HEK293 (cell line): ENCODE results near the gene INS.
A peak's percentile ranks its signal among the peaks of the same experiment; 100 is the strongest.

Source experiments
- CTCF ChIA-PET: fragments of 350-600 bp; formaldehyde crosslinking; extraction: SDS; loops from one replicate; lab custom pipeline; 2021; ENCODE audit warnings: antibody characterized with exemption; lab: Yijun Ruan, JAX
- POLR2A ChIA-PET: fragments of 300-600 bp; formaldehyde crosslinking; extraction: SDS; loops from one replicate; lab custom pipeline; 2020; ENCODE audit warnings: antibody characterized with exemption, inconsistent platforms; lab: Yijun Ruan, JAX
- H3K27ac ChIP-seq: fragments of 200-500 bp; sonication (Bioruptor generic); 2 replicates; pipeline ENCODE4 v1.5.1; 2014; ENCODE audit warnings: low read depth, low read length, control low read depth, inconsistent platforms; ENCODE audit errors: extremely low read depth
- H3K36me3 ChIP-seq, 2 experiments: fragments of 200-500 bp in 1 of 2; sonication (Bioruptor generic) in 1 of 2; 1 replicate in 1 of 2; 2 replicates in 1 of 2; pipeline ENCODE4 v1.5.1; 2014 to 2017; ENCODE audit warnings: inconsistent platforms in 2 of 2, low read length in 2 of 2; ENCODE audit not compliant: control insufficient read depth in 2 of 2, insufficient read depth in 1 of 2
- H3K4me1 ChIP-seq: fragments of 200-500 bp; sonication (Bioruptor generic); 2 replicates; pipeline ENCODE4 v1.5.1; 2014; ENCODE audit warnings: mild to moderate bottlenecking, low read length, inconsistent platforms; ENCODE audit not compliant: control insufficient read depth, insufficient read depth
- H3K4me3 ChIP-seq: 2 replicates; pipeline ENCODE4 v1.5.1; 2011; ENCODE audit warnings: low read depth, mild to moderate bottlenecking, control low read depth, low read length, moderate library complexity
- H3K9me3 ChIP-seq: fragments of 200-500 bp; sonication (Bioruptor generic); 2 replicates; pipeline ENCODE4 v1.5.1; 2014; ENCODE audit warnings: low read depth, low read length, inconsistent platforms; ENCODE audit not compliant: control insufficient read depth, insufficient read depth
- GLIS1 ChIP-seq: fragments of 450-650 bp; formaldehyde crosslinking; IDR thresholded peaks from 2 replicates; pipeline ENCODE4 v1.5.1; 2016; ENCODE audit warnings: missing biosample characterization, missing genetic modification characterization
- HOXA7 ChIP-seq: sonication (generic); formaldehyde crosslinking; IDR thresholded peaks from 2 replicates; pipeline ENCODE4 v1.8.1; 2022; ENCODE audit warnings: missing genetic modification reagents, borderline replicate concordance
- SETDB1 ChIP-seq: IDR thresholded peaks from one replicate; pipeline ENCODE4 v1.6.1; 2017; ENCODE audit warnings: mild to moderate bottlenecking, low read length, moderate library complexity, mixed read lengths; ENCODE audit not compliant: insufficient read length
- TCF7L2 ChIP-seq: IDR thresholded peaks from 2 replicates; pipeline ENCODE4 v1.6.1; 2011; ENCODE audit warnings: low read depth, mild to moderate bottlenecking, inconsistent platforms, low read length, moderate library complexity, borderline replicate concordance
- TRIM28 ChIP-seq: IDR thresholded peaks from 2 replicates; pipeline ENCODE4 v1.6.1; 2011; ENCODE audit warnings: low read length, control low read depth, borderline replicate concordance
- ZFP41 ChIP-seq: fragments of 450-650 bp; formaldehyde crosslinking; IDR thresholded peaks from 2 replicates; pipeline ENCODE4 v1.5.1; 2016; ENCODE audit warnings: missing biosample characterization, missing genetic modification characterization, borderline replicate concordance
- ZIC2 ChIP-seq: fragments of 450-650 bp; formaldehyde crosslinking; IDR thresholded peaks from 2 replicates; pipeline ENCODE4 v1.5.1; 2016; ENCODE audit warnings: missing biosample characterization, missing genetic modification characterization
- ZNF146 ChIP-seq: fragments of 450-650 bp; formaldehyde crosslinking; IDR thresholded peaks from 2 replicates; pipeline ENCODE4 v1.5.1; 2016; ENCODE audit warnings: missing biosample characterization, missing genetic modification characterization
- ZNF274 ChIP-seq, 2 experiments: fragments of 200-500 bp in 1 of 2; fragments of 450-650 bp in 1 of 2; sonication (Bioruptor generic) in 1 of 2; formaldehyde crosslinking in 1 of 2; IDR thresholded peaks; 2 replicates each; pipeline versions ENCODE4 v1.5.1 to v1.6.1; 2014 to 2016; ENCODE audit warnings: borderline replicate concordance in 1 of 2, inconsistent platforms in 1 of 2, low read length in 1 of 2, missing biosample characterization in 1 of 2, missing genetic modification characterization in 1 of 2
- ZNF366 ChIP-seq: fragments of 450-650 bp; formaldehyde crosslinking; conservative IDR thresholded peaks from 2 replicates; pipeline ENCODE4 v1.5.1; 2016; ENCODE audit warnings: missing biosample characterization, missing genetic modification characterization
- ZNF560 ChIP-seq: fragments of 450-650 bp; formaldehyde crosslinking; IDR thresholded peaks from 2 replicates; pipeline ENCODE4 v1.5.1; 2017; ENCODE audit warnings: missing biosample characterization, missing genetic modification characterization, borderline replicate concordance
- ZNF664 ChIP-seq: fragments of 450-650 bp; formaldehyde crosslinking; IDR thresholded peaks from 2 replicates; pipeline ENCODE4 v1.5.1; 2016; ENCODE audit warnings: missing biosample characterization, missing genetic modification characterization
- TF ChIP-seq, protein P1 (sequence below): fragments of 450-650 bp; formaldehyde crosslinking; IDR thresholded peaks from 2 replicates; pipeline ENCODE4 v1.5.1; 2016; ENCODE audit warnings: missing biosample characterization, missing genetic modification characterization
- TF ChIP-seq, protein P2 (sequence below): fragments of 450-650 bp; formaldehyde crosslinking; IDR thresholded peaks from 2 replicates; pipeline ENCODE4 v1.5.1; 2016; ENCODE audit warnings: missing biosample characterization, missing genetic modification characterization, low read depth
- TF ChIP-seq, protein P3 (sequence below): fragments of 450-650 bp; formaldehyde crosslinking; IDR thresholded peaks from 2 replicates; pipeline ENCODE4 v1.5.1; 2016; ENCODE audit warnings: missing biosample characterization, missing genetic modification characterization
- TF ChIP-seq, protein P4 (sequence below): fragments of 450-650 bp; formaldehyde crosslinking; IDR thresholded peaks from 2 replicates; pipeline ENCODE4 v1.5.1; 2016; ENCODE audit warnings: missing biosample characterization, missing genetic modification characterization
- TF ChIP-seq, protein P5 (sequence below): fragments of 450-650 bp; formaldehyde crosslinking; IDR thresholded peaks from 2 replicates; pipeline ENCODE4 v1.5.1; 2016; ENCODE audit warnings: missing biosample characterization, missing genetic modification characterization

Gene INS

DNA sequence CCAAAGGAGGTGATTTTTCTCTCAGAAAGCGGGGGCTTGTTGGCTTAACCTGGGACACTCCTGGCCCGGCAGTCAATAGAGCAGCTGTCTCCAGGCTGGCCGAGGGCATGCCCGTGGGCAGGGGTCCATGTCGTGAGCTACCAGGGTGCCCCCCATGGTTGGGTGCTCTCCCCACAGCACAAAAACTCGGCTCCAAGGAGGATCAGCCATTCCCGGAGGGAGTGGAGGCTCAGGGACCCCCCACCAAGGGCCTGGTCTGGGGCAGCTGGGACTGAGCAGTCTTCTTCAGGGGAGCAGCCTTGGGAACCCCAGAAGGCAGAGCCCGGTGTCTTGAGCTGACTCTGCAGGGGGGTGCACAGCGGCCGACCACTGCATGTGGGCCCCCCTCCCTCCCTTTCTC, 31.4 kb upstream of the INS start:
- CTCF ChIA-PET: interaction anchor here (0.5 to 2.5 kb wide), 3 partner anchors 216 to 553 kb away, joined by 3 to 11 read pairs (median 3); no protein-coding TSS in a partner anchor
- no peak overlapping the region for H3K27ac ChIP-seq
- TF ChIP-seq HOXA7 (CRISPR knock-in tag): no peak
- TF ChIP-seq GLIS1 (tag by site-specific recombination): 0 out of 2 replicates have a peak, but pooled peaks have one; percentile 10
- no peak for TF ChIP-seq ZFP41 (tag by site-specific recombination)
- no peak for TF ChIP-seq ZNF366
- TF ChIP-seq, protein P1, sequence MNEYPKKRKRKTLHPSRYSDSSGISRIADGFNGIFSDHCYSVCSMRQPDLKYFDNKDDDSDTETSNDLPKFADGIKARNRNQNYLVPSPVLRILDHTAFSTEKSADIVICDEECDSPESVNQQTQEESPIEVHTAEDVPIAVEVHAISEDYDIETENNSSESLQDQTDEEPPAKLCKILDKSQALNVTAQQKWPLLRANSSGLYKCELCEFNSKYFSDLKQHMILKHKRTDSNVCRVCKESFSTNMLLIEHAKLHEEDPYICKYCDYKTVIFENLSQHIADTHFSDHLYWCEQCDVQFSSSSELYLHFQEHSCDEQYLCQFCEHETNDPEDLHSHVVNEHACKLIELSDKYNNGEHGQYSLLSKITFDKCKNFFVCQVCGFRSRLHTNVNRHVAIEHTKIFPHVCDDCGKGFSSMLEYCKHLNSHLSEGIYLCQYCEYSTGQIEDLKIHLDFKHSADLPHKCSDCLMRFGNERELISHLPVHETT (tag by site-specific recombination): no peak
- TF ChIP-seq ZNF664: no peak
- TF ChIP-seq, protein P2, sequence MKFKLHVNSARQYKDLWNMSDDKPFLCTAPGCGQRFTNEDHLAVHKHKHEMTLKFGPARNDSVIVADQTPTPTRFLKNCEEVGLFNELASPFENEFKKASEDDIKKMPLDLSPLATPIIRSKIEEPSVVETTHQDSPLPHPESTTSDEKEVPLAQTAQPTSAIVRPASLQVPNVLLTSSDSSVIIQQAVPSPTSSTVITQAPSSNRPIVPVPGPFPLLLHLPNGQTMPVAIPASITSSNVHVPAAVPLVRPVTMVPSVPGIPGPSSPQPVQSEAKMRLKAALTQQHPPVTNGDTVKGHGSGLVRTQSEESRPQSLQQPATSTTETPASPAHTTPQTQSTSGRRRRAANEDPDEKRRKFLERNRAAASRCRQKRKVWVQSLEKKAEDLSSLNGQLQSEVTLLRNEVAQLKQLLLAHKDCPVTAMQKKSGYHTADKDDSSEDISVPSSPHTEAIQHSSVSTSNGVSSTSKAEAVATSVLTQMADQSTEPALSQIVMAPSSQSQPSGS (tag by site-specific recombination): no peak
- TF ChIP-seq ZNF274 (IDR thresholded peaks at IDR 0.05; ENCODE audit: low read length): no peak
- no peak for TF ChIP-seq ZNF274 (tag by site-specific recombination; IDR thresholded peaks at IDR 0.05; ENCODE audit: borderline replicate concordance)
- H3K36me3 ChIP-seq: no peaks in the 10 kb centered on the region
- no peaks in the 10 kb centered on the region for H3K4me1 ChIP-seq
- POLR2A ChIA-PET: no interaction called here
- H3K9me3 ChIP-seq: no peaks in the 10 kb centered on the region
- no peak overlapping the region for H3K4me3 ChIP-seq

DNA sequence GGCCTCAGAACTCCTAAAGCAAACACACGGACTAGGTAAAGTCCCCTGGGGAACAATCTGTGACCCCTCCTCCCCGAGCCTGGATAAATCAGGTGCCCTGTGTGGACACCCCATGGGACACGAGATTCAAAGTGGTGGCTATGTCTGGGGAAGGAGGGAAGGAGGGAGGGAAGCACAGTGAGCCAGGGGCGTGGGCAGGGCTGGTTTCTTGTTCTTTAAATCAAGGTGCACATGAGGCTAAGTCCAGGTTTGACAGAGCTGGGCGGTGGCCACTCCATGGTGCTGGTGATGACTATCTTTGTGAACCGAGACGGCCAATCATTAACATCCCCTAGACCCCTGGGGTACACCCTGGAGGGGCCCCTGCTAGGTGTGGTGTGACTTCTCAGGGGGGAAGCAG, 30.9 kb upstream of the INS start:
- Histone ChIP-seq H3K4me3 (no peak overlapping the region), H3K9me3 (no peaks in the 10 kb centered on the region), H3K36me3 (no peaks in the 10 kb centered on the region), H3K27ac (no peak overlapping the region), H3K4me1 (no peaks in the 10 kb centered on the region)
- TF ChIP-seq, protein P3, sequence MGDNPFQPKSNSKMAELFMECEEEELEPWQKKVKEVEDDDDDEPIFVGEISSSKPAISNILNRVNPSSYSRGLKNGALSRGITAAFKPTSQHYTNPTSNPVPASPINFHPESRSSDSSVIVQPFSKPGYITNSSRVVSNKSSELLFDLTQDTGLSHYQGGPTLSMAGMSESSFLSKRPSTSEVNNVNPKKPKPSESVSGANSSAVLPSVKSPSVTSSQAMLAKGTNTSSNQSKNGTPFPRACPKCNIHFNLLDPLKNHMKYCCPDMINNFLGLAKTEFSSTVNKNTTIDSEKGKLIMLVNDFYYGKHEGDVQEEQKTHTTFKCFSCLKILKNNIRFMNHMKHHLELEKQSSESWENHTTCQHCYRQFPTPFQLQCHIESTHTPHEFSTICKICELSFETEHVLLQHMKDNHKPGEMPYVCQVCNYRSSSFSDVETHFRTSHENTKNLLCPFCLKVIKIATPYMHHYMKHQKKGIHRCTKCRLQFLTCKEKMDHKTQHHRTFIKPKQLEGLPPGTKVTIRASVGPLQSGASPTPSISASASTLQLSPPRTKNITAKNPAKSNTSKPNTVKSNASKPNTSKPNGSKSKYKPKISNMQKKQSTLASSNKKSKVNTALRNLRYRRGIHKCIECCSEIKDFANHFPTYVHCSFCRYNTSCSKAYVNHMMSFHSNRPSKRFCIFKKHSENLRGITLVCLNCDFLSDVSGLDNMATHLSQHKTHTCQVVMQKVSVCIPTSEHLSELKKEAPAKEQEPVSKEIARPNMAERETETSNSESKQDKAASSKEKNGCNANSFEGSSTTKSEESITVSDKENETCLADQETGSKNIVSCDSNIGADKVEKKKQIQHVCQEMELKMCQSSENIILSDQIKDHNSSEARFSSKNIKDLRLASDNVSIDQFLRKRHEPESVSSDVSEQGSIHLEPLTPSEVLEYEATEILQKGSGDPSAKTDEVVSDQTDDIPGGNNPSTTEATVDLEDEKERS: no peak
- no peak for TF ChIP-seq ZNF560 (tag by site-specific recombination)
- TF ChIP-seq ZNF146 (tag by site-specific recombination): no peak
- TF ChIP-seq TCF7L2: no peak
- TF ChIP-seq, protein P4, sequence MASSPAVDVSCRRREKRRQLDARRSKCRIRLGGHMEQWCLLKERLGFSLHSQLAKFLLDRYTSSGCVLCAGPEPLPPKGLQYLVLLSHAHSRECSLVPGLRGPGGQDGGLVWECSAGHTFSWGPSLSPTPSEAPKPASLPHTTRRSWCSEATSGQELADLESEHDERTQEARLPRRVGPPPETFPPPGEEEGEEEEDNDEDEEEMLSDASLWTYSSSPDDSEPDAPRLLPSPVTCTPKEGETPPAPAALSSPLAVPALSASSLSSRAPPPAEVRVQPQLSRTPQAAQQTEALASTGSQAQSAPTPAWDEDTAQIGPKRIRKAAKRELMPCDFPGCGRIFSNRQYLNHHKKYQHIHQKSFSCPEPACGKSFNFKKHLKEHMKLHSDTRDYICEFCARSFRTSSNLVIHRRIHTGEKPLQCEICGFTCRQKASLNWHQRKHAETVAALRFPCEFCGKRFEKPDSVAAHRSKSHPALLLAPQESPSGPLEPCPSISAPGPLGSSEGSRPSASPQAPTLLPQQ (tag by site-specific recombination): no peak
- TF ChIP-seq, protein P5, sequence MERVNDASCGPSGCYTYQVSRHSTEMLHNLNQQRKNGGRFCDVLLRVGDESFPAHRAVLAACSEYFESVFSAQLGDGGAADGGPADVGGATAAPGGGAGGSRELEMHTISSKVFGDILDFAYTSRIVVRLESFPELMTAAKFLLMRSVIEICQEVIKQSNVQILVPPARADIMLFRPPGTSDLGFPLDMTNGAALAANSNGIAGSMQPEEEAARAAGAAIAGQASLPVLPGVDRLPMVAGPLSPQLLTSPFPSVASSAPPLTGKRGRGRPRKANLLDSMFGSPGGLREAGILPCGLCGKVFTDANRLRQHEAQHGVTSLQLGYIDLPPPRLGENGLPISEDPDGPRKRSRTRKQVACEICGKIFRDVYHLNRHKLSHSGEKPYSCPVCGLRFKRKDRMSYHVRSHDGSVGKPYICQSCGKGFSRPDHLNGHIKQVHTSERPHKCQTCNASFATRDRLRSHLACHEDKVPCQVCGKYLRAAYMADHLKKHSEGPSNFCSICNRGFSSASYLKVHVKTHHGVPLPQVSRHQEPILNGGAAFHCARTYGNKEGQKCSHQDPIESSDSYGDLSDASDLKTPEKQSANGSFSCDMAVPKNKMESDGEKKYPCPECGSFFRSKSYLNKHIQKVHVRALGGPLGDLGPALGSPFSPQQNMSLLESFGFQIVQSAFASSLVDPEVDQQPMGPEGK (tag by site-specific recombination): no peak
- no peak for TF ChIP-seq ZIC2 (tag by site-specific recombination)
- TF ChIP-seq TRIM28: no peak
- TF ChIP-seq SETDB1: no peak
- CTCF ChIA-PET: interaction anchor here (0.5 to 2.5 kb wide), 2 partner anchors 228 to 552 kb away, joined by 3 to 11 read pairs; no protein-coding TSS in a partner anchor
- POLR2A ChIA-PET: no interaction called here
